SK-N-SH (cell line): ENCODE data around the gene PRC1. TPM values are rescaled to one million over a fixed set of nuclear protein-coding genes. Genes with fewer than 3 reads are reported as not detected.

Experiments used
- CTCF ChIA-PET: fragments of 300-600, 350-600 bp; formaldehyde crosslinking; extraction: SDS; loops from one replicate; lab custom pipeline; 2021; lab: Yijun Ruan, JAX
- POLR2A ChIA-PET: fragments of 350-600 bp; sonication (Branson Sonifier 250); formaldehyde crosslinking; extraction: SDS; loops from one replicate; lab custom pipeline; 2020; ENCODE audit warnings: antibody characterized with exemption, inconsistent platforms; lab: Yijun Ruan, JAX
- DNase-seq: peaks from one replicate; pipeline ENCODE4 v3.0.0; 2012
- H2AFZ ChIP-seq: fragments of 200-600 bp; sonication (generic); 2 replicates; pipeline ENCODE4 v1.8.1; 2016; ENCODE audit warnings: antibody characterized with exemption, mild to moderate bottlenecking, low read depth
- H3F3A ChIP-seq: fragments of 200-600 bp; sonication (generic); replicated peaks from 2 replicates; pipeline ENCODE3; 2016; ENCODE audit warnings: antibody characterized with exemption, mild to moderate bottlenecking; ENCODE audit not compliant: insufficient read depth
- H3K27ac ChIP-seq, 2 experiments: fragments of 200-500 bp in 1 of 2; fragments of 200-600 bp in 1 of 2; sonication (Bioruptor generic) in 1 of 2; sonication (generic), shearing (Covaris generic) in 1 of 2; 2 replicates each; pipeline versions ENCODE4 v1.5.1 to v1.6.1; 2014 to 2016; ENCODE audit warnings: low read depth in 2 of 2, inconsistent platforms in 1 of 2, low read length in 1 of 2, mild to moderate bottlenecking in 1 of 2, mixed read lengths in 1 of 2
- H3K27me3 ChIP-seq: fragments of 200-600 bp; sonication (generic), shearing (Covaris generic); 2 replicates; pipeline ENCODE4 v1.6.1; 2016; ENCODE audit warnings: mixed run types; ENCODE audit not compliant: insufficient read depth
- H3K36me3 ChIP-seq, 2 experiments: fragments of 200-500 bp in 1 of 2; fragments of 200-600 bp in 1 of 2; sonication (Bioruptor generic) in 1 of 2; sonication (generic) in 1 of 2; replicated peaks in 1 of 2; 2 replicates each; pipeline versions ENCODE3 to v1.5.1; 2014 to 2016; ENCODE audit warnings: low read length in 1 of 2, mild to moderate bottlenecking in 1 of 2; ENCODE audit not compliant: insufficient read depth in 2 of 2, control insufficient read depth in 1 of 2
- H3K4me1 ChIP-seq, 2 experiments: fragments of 200-500 bp in 1 of 2; fragments of 200-600 bp in 1 of 2; sonication (Bioruptor generic) in 1 of 2; sonication (generic), shearing (Covaris generic) in 1 of 2; 2 replicates each; pipeline versions ENCODE4 v1.5.1 to v1.6.1; 2014 to 2016; ENCODE audit warnings: low read depth in 1 of 2, low read length in 1 of 2, mixed run types in 1 of 2; ENCODE audit not compliant: insufficient read depth in 2 of 2, control insufficient read depth in 1 of 2
- H3K4me2 ChIP-seq: fragments of 200-600 bp; sonication (generic), shearing (Covaris generic); 2 replicates; pipeline ENCODE4 v1.6.1; 2017; ENCODE audit warnings: mixed run types
- H3K4me3 ChIP-seq, 2 experiments: fragments of 200-500 bp in 1 of 2; fragments of 200-600 bp in 1 of 2; sonication (Bioruptor generic) in 1 of 2; sonication (generic), shearing (Covaris generic) in 1 of 2; 2 replicates each; pipeline versions ENCODE4 v1.5.1 to v1.8.1; 2014 to 2016; ENCODE audit warnings: low read depth in 2 of 2, inconsistent platforms in 1 of 2, low read length in 1 of 2, mild to moderate bottlenecking in 1 of 2, mixed read lengths in 1 of 2, moderate library complexity in 1 of 2
- H3K79me2 ChIP-seq: fragments of 200-600 bp; sonication (generic); 2 replicates; pipeline ENCODE4 v1.8.1; 2017; ENCODE audit warnings: mild to moderate bottlenecking; ENCODE audit not compliant: insufficient read depth
- H3K9ac ChIP-seq: fragments of 200-600 bp; sonication (generic); 2 replicates; pipeline ENCODE4 v1.6.1; 2017; ENCODE audit warnings: mixed run types
- H3K9me2 ChIP-seq: fragments of 200-600 bp; sonication (generic); 2 replicates; pipeline ENCODE4 v1.6.1; 2017; ENCODE audit warnings: mixed run types
- H3K9me3 ChIP-seq: fragments of 200-600 bp; sonication (generic); 2 replicates; pipeline ENCODE4 v1.6.1; 2017; ENCODE audit warnings: mixed run types, mild to moderate bottlenecking, moderate library complexity
- H4K20me1 ChIP-seq: fragments of 200-600 bp; sonication (generic); 2 replicates; pipeline ENCODE4 v1.6.1; 2017; ENCODE audit warnings: mild to moderate bottlenecking, mixed run types; ENCODE audit not compliant: insufficient read depth
- FOXM1 ChIP-seq: IDR thresholded peaks from 2 replicates; pipeline ENCODE4 v1.4.0; 2012; ENCODE audit warnings: low read depth, mild to moderate bottlenecking
- GABPA ChIP-seq: IDR thresholded peaks from 2 replicates; pipeline ENCODE4 v1.4.0; 2012; ENCODE audit warnings: low read depth, mild to moderate bottlenecking
- GATA2 ChIP-seq: sonication (generic); formaldehyde crosslinking; IDR thresholded peaks from 2 replicates; pipeline ENCODE4 v1.5.0; 2020; ENCODE audit warnings: mild to moderate bottlenecking, missing genetic modification reagents
- JUND ChIP-seq: IDR thresholded peaks from 2 replicates; pipeline ENCODE4 v1.4.0; 2012
- MEF2A ChIP-seq: IDR thresholded peaks from 2 replicates; pipeline ENCODE4 v1.4.0; 2012; ENCODE audit warnings: low read depth, borderline replicate concordance
- MXI1 ChIP-seq: IDR thresholded peaks from 2 replicates; pipeline ENCODE4 v1.6.1; 2012; ENCODE audit warnings: mild to moderate bottlenecking, low read depth, low read length, improper control_type of control experiment
- NFIC ChIP-seq: IDR thresholded peaks from 2 replicates; pipeline ENCODE4 v1.4.0; 2012; ENCODE audit warnings: borderline replicate concordance
- POLR2AphosphoS5 ChIP-seq: IDR thresholded peaks from 2 replicates; pipeline ENCODE4 v1.6.1; 2012; ENCODE audit warnings: low read depth, low read length
- RCOR1 ChIP-seq: fragments of 150-350 bp; IDR thresholded peaks from 2 replicates; pipeline ENCODE4 v1.6.1; 2017; ENCODE audit warnings: antibody characterized with exemption, low read length
- RXRA ChIP-seq: IDR thresholded peaks from 2 replicates; pipeline ENCODE4 v1.4.0; 2012; ENCODE audit warnings: low read depth, mild to moderate bottlenecking, borderline replicate concordance
- TCF12 ChIP-seq: IDR thresholded peaks from 2 replicates; pipeline ENCODE4 v1.4.0; 2012
- TEAD4 ChIP-seq: IDR thresholded peaks from 2 replicates; pipeline ENCODE4 v1.4.0; 2012; ENCODE audit warnings: mild to moderate bottlenecking, borderline replicate concordance; ENCODE audit not compliant: insufficient read depth
- WGBS: methylation state at CpG from one replicate; pipeline ENCODE4 v1.1.6; 2017; ENCODE audit warnings: low lambda C conversion rate; 5-methylcytosine and 5-hydroxymethylcytosine counted together
- polyA plus RNA-seq, 3 experiments: library from polyadenylated mRNA; depleted of rRNA; stranded (reverse); fragments of >200 nt; gene quantifications; 2 replicates each; pipeline ENCODE4 v1.2.3, GENCODE V29; 2012
- TF ChIP-seq, protein P1 (sequence below): IDR thresholded peaks from 2 replicates; pipeline ENCODE4 v1.6.1; 2012; ENCODE audit warnings: mild to moderate bottlenecking, low read depth, low read length, moderate library complexity
- TF ChIP-seq, protein P2 (sequence below): fragments of 200-600 bp; sonication (generic); IDR thresholded peaks from 2 replicates; pipeline ENCODE4 v1.6.1; 2017; ENCODE audit warnings: antibody characterized with exemption, mild to moderate bottlenecking, moderate library complexity
- TF ChIP-seq, protein P3 (sequence below): IDR thresholded peaks from 2 replicates; pipeline ENCODE4; 2012
- TF ChIP-seq, protein P4 (sequence below): IDR thresholded peaks from 2 replicates; pipeline ENCODE4 v1.4.0; 2012; ENCODE audit warnings: low read depth
- TF ChIP-seq, protein P5 (sequence below): IDR thresholded peaks from 2 replicates; pipeline ENCODE4 v1.4.0; 2012; ENCODE audit warnings: low read depth, borderline replicate concordance

The PRC1 gene
- polyA plus RNA-seq, 1 of the 3 experiments (the other 2 are of a cell fraction) = 125 TPM

DNA sequence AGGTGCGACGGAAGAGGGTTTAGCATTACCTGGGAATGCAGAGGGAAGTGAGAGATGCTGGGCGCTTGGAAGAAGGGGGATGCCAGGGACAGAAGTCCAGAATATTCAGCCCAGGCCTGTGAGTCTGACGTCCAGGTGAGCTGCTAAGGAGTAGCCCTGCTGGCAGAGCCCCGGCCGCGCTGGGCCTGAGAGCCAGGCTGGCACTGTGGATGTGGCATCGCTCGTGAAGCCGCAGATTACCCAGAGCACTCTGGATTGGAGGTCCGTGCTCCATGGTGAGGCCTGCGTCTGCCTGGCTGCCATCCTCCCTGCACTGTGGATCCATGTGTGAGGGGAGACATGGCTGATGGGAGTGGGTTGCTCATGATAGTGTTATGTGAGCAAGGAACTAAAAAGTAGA lies 76.8 kb downstream of the PRC1 start:
- H3K4me1 ChIP-seq = no peaks in the 10 kb centered on the region
- H3K9ac ChIP-seq = no peak overlapping the region
- ChIA-PET POLR2A (no interaction called here), CTCF (interaction anchor here (1.3 to 2.9 kb wide), 3 partner anchors 15 to 39 kb away, joined by 4 to 16 read pairs (median 5); partner anchors contain the start of genes HDDC3 and MAN2A2)
- H3F3A ChIP-seq = no peaks in the 10 kb centered on the region
- no peaks in the 10 kb centered on the region for H3K79me2 ChIP-seq
- no peak overlapping the region for H2AFZ ChIP-seq
- WGBS = 94% methylated on average over 11 of the region's 12 CpGs
- DNase-seq = no peak
- H3K4me2 ChIP-seq = no peak overlapping the region
- H3K27me3 ChIP-seq = no peaks in the 10 kb centered on the region
- no peak overlapping the region for H3K4me3 ChIP-seq
- no peak overlapping the region for H3K27ac ChIP-seq
- H4K20me1 ChIP-seq = no peaks in the 10 kb centered on the region
- H3K36me3 ChIP-seq = peaks cover 7 to 66% of the 10 kb centered on the region in 2 experiments
- no peaks in the 10 kb centered on the region for H3K9me3 ChIP-seq
- TF ChIP-seq, protein P1, sequence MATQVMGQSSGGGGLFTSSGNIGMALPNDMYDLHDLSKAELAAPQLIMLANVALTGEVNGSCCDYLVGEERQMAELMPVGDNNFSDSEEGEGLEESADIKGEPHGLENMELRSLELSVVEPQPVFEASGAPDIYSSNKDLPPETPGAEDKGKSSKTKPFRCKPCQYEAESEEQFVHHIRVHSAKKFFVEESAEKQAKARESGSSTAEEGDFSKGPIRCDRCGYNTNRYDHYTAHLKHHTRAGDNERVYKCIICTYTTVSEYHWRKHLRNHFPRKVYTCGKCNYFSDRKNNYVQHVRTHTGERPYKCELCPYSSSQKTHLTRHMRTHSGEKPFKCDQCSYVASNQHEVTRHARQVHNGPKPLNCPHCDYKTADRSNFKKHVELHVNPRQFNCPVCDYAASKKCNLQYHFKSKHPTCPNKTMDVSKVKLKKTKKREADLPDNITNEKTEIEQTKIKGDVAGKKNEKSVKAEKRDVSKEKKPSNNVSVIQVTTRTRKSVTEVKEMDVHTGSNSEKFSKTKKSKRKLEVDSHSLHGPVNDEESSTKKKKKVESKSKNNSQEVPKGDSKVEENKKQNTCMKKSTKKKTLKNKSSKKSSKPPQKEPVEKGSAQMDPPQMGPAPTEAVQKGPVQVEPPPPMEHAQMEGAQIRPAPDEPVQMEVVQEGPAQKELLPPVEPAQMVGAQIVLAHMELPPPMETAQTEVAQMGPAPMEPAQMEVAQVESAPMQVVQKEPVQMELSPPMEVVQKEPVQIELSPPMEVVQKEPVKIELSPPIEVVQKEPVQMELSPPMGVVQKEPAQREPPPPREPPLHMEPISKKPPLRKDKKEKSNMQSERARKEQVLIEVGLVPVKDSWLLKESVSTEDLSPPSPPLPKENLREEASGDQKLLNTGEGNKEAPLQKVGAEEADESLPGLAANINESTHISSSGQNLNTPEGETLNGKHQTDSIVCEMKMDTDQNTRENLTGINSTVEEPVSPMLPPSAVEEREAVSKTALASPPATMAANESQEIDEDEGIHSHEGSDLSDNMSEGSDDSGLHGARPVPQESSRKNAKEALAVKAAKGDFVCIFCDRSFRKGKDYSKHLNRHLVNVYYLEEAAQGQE = no peak
- TF ChIP-seq GATA2 (CRISPR knock-in tag) = no peak
- TF ChIP-seq, protein P2, sequence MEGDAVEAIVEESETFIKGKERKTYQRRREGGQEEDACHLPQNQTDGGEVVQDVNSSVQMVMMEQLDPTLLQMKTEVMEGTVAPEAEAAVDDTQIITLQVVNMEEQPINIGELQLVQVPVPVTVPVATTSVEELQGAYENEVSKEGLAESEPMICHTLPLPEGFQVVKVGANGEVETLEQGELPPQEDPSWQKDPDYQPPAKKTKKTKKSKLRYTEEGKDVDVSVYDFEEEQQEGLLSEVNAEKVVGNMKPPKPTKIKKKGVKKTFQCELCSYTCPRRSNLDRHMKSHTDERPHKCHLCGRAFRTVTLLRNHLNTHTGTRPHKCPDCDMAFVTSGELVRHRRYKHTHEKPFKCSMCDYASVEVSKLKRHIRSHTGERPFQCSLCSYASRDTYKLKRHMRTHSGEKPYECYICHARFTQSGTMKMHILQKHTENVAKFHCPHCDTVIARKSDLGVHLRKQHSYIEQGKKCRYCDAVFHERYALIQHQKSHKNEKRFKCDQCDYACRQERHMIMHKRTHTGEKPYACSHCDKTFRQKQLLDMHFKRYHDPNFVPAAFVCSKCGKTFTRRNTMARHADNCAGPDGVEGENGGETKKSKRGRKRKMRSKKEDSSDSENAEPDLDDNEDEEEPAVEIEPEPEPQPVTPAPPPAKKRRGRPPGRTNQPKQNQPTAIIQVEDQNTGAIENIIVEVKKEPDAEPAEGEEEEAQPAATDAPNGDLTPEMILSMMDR = no peak
- no peaks in the 10 kb centered on the region for H3K9me2 ChIP-seq

DNA sequence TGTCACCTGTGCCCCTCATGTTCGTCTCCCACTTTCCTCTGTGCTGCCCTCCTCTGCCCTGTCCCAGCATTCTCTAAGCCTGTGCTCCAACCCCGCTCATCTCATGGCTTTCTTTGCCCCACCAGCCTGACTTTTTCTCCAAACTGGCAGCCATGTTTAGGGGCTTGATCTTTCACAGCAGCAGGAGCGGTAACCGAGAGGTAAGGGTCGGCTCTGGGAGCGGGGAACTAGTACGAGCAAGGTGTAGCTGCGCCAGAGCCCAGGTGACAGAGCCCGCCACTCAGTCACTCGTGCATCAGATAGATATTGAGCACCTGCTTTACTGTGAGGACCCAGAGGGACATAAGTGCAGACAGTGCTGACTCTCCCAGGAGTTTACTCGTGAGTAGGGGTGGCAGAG lies 77.9 kb downstream of the PRC1 start:
- ChIA-PET POLR2A (no interaction called here), CTCF (interaction anchor here (1.4 kb wide), 1 partner anchor 41 kb away, joined by 5 read pairs; no protein-coding TSS in a partner anchor)
- H3K4me1 ChIP-seq = no peaks in the 10 kb centered on the region
- H3K4me2 ChIP-seq = no peak overlapping the region
- no peaks in the 10 kb centered on the region for H4K20me1 ChIP-seq
- H3F3A ChIP-seq = no peaks in the 10 kb centered on the region
- WGBS = 91% methylated on average over 11 of the region's 11 CpGs
- no peak for DNase-seq
- no peaks in the 10 kb centered on the region for H3K9me2 ChIP-seq
- no peaks in the 10 kb centered on the region for H3K27me3 ChIP-seq
- no peaks in the 10 kb centered on the region for H3K9me3 ChIP-seq
- H3K79me2 ChIP-seq = no peaks in the 10 kb centered on the region
- H3K4me3 ChIP-seq = no peak overlapping the region
- H2AFZ ChIP-seq = no peak overlapping the region
- no peak overlapping the region for H3K27ac ChIP-seq
- H3K36me3 ChIP-seq = peaks cover 7 to 77% of the 10 kb centered on the region in 2 experiments
- H3K9ac ChIP-seq = no peak overlapping the region
- TF ChIP-seq TEAD4 = no peak
- no peak for TF ChIP-seq RCOR1
- no peak for TF ChIP-seq FOXM1
- TF ChIP-seq GABPA = no peak
- TF ChIP-seq, protein P3, sequence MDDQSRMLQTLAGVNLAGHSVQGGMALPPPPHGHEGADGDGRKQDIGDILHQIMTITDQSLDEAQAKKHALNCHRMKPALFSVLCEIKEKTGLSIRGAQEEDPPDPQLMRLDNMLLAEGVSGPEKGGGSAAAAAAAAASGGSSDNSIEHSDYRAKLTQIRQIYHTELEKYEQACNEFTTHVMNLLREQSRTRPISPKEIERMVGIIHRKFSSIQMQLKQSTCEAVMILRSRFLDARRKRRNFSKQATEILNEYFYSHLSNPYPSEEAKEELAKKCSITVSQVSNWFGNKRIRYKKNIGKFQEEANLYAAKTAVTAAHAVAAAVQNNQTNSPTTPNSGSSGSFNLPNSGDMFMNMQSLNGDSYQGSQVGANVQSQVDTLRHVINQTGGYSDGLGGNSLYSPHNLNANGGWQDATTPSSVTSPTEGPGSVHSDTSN = no peak
- no peak for TF ChIP-seq POLR2AphosphoS5
- TF ChIP-seq MXI1 = no peak
- no peak for TF ChIP-seq TCF12
- no peak for TF ChIP-seq JUND
- TF ChIP-seq MEF2A = no peak
- TF ChIP-seq, protein P2 = no peak
- no peak for TF ChIP-seq GATA2 (CRISPR knock-in tag)
- TF ChIP-seq, protein P4, sequence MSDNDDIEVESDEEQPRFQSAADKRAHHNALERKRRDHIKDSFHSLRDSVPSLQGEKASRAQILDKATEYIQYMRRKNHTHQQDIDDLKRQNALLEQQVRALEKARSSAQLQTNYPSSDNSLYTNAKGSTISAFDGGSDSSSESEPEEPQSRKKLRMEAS = no peak
- TF ChIP-seq, protein P5, sequence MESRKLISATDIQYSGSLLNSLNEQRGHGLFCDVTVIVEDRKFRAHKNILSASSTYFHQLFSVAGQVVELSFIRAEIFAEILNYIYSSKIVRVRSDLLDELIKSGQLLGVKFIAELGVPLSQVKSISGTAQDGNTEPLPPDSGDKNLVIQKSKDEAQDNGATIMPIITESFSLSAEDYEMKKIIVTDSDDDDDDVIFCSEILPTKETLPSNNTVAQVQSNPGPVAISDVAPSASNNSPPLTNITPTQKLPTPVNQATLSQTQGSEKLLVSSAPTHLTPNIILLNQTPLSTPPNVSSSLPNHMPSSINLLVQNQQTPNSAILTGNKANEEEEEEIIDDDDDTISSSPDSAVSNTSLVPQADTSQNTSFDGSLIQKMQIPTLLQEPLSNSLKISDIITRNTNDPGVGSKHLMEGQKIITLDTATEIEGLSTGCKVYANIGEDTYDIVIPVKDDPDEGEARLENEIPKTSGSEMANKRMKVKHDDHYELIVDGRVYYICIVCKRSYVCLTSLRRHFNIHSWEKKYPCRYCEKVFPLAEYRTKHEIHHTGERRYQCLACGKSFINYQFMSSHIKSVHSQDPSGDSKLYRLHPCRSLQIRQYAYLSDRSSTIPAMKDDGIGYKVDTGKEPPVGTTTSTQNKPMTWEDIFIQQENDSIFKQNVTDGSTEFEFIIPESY = no peak
- TF ChIP-seq RXRA = no peak
- TF ChIP-seq NFIC = no peak
